ENCODE data around the gene DSP. TPM values are rescaled to one million over a fixed set of nuclear protein-coding genes. Genes with fewer than 3 reads are reported as not detected.

Gene DSP
- total RNA-seq, 1 donor from 2014 or later: 172 TPM

DNA sequence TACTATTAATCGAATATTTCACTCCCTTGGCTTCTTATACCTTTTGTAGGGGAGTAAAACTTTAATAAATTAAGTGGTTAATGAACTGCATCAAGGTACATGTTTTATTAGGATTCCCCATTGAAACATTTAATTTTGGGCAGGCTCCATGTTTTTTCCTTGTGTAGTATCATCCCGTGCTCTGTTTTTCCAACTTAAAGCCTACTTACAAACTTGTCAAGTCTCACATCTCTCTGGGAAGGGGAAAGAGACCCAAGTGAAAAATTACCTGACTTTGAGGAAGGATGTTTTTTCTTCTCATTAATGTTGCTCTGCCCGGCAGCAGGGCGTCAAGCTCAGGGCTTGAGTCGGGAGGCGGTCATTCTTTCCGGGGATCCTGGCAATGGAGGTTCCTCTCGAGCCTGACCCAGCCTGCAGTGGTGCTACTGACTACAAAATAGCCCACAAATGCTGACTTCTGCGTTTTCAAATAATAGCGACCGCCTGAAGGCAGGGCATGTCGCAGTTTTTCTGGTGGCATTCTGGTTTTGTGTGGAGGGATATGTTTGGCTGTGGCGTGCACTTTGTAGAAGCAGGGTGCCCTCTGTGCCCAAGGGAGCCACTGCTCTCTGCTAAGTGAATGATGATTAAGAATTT, 2.4 kb downstream of the DSP start:
- H3K36me3 Mint-ChIP-seq: no peaks in the 10 kb centered on the region
- H3K4me3 Mint-ChIP-seq: peak overlapping the region; percentile 94
- no peaks in the 10 kb centered on the region for H3K9me3 Mint-ChIP-seq
- peak overlapping the region; percentile 94 for H3K27ac Mint-ChIP-seq
- TF ChIP-seq CTCF (IDR thresholded peaks at IDR 0.05; ENCODE audit: unreplicated experiment): no peak
- no peaks in the 10 kb centered on the region for H3K27me3 Mint-ChIP-seq (ENCODE audit: low read depth)
- DNase-seq (ENCODE audit: low spot score in 2 of 2, unreplicated experiment in 2 of 2): no peak
- peaks cover 59% of the 10 kb centered on the region for H3K4me1 Mint-ChIP-seq

GRCh38 chr6:7544597-7544996, 3.1 kb downstream of the DSP start:
- Mint-ChIP-seq H3K9me3 (no peaks in the 10 kb centered on the region), H3K27ac (peak overlapping the region; percentile 94), H3K4me3 (peak overlapping the region; percentile 94), H3K36me3 (no peaks in the 10 kb centered on the region), H3K27me3 (ENCODE audit: low read depth) (no peaks in the 10 kb centered on the region), H3K4me1 (peaks cover 60% of the 10 kb centered on the region)
- no peak for DNase-seq (ENCODE audit: low spot score in 2 of 2, unreplicated experiment in 2 of 2)
- no peak for TF ChIP-seq CTCF (IDR thresholded peaks at IDR 0.05; ENCODE audit: unreplicated experiment)

- DNase-seq (ENCODE audit: low spot score in 2 of 2, unreplicated experiment in 2 of 2): no peak
- H3K27me3 Mint-ChIP-seq (ENCODE audit: low read depth): no peaks in the 10 kb centered on the region
- peak overlapping the region; percentile 94 for H3K4me3 Mint-ChIP-seq
- H3K9me3 Mint-ChIP-seq: no peaks in the 10 kb centered on the region
- TF ChIP-seq CTCF (IDR thresholded peaks at IDR 0.05; ENCODE audit: unreplicated experiment): no peak
- H3K4me1 Mint-ChIP-seq: peaks cover 51% of the 10 kb centered on the region
- no peaks in the 10 kb centered on the region for H3K36me3 Mint-ChIP-seq
- peak overlapping the region; percentile 94 for H3K27ac Mint-ChIP-seq
Measured at GRCh38 chr6:7545316-7546019, 4.0 kb downstream of the DSP start.

- Mint-ChIP-seq H3K4me1 (peaks cover 47% of the 10 kb centered on the region), H3K27me3 (ENCODE audit: low read depth) (no peaks in the 10 kb centered on the region)
Measured at GRCh38 chr6:7546020-7546369, 4.5 kb downstream of the DSP start.

GRCh38 chr6:7546383-7546782, 4.9 kb downstream of the DSP start:
- TF ChIP-seq CTCF (IDR thresholded peaks at IDR 0.05; ENCODE audit: unreplicated experiment): no peak
- DNase-seq (ENCODE audit: low spot score in 2 of 2, unreplicated experiment in 2 of 2): no peak
- H3K4me1 Mint-ChIP-seq: peaks cover 46% of the 10 kb centered on the region
- no peaks in the 10 kb centered on the region for H3K36me3 Mint-ChIP-seq
- H3K4me3 Mint-ChIP-seq: no peak overlapping the region
- no peaks in the 10 kb centered on the region for H3K9me3 Mint-ChIP-seq
- H3K27ac Mint-ChIP-seq: peak overlapping the region; percentile 74
- no peaks in the 10 kb centered on the region for H3K27me3 Mint-ChIP-seq (ENCODE audit: low read depth)

More at GRCh38 chr6:7546020-7546369, 4.5 kb downstream of the DSP start:
- Mint-ChIP-seq H3K9me3 (no peaks in the 10 kb centered on the region), H3K27ac (peak overlapping the region; percentile 94), H3K36me3 (no peaks in the 10 kb centered on the region), H3K4me3 (peak overlapping the region; percentile 94)
- no peak for DNase-seq (ENCODE audit: low spot score in 2 of 2, unreplicated experiment in 2 of 2)
- TF ChIP-seq CTCF (IDR thresholded peaks at IDR 0.05; ENCODE audit: unreplicated experiment): no peak
